Stimulated activated CD8-positive, alpha-beta memory T cell treated with anti-CD3 and anti-CD28 coated beads, Interleukin-7, amount 100 ng/mL, for 24 hours (primary cell): Measurements from ENCODE around the gene BTBD3.

Experiments used
- DNase-seq: peaks from one replicate; pipeline ENCODE4 v3.0.0-alpha.2; 2020; ENCODE audit warnings: low read depth

Gene BTBD3

DNA sequence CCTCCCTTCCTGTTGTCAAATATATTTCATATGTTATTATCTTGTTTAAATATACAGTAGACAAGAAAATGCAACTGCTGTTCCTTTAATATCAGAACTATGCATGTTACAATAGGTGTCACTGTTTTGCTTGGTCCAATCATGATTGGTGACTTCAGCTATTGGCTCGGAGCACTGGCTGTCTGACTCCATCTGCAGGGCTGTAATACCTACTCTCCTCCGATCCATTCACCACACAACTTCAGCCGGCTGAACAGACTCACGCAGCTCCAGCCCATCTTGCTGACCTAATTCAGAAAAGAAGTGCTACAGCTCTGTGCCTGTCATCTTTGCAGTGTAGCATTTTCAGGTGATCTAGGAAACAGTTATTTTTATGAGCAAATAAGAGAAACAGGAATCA is at the start of gene BTBD3:
BTBD3 (plus strand) TSS at position 231 of the 400 bp plus-strand sequence. CDS start 383 bp downstream, outside the sequence.
- no peak for DNase-seq

DNA sequence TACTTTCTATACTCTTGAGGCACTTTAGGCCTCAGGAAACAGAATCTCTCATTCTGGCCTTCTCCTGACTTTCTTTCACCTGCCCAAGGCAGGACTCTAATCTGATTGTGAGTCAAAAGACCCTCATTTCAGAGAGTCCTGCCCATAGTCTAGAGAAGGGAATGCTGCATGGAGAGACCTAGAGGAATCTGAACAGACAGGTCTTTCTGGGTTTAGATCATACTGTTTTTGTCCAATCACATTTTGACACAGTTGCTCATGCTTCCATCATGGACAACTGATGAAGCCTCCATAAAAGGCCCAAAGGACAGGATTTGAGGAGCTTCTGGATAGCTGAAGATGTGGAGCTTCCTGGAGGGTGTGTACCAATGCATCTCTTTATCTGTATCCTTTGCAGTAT is 48.1 kb upstream of the BTBD3 start:
- DNase-seq, result no peak

DNA sequence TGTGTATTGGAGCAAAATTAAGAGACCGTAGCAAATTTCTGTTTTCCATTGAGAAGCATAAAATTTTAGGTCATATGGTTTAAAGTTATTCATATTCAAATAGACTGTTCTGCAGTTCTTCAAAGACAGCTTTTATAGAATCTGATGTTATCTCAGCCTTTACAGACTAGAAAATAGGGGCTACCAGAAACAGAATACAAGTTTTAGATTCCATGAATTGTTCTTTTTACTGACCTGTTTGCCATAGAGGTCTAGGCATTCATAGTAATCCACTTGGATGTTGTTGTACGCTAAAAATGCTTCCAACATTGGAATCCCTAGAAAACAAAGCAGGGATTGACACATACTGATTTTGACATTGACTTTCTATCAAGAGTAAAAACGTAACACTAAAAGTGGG is 47.3 kb upstream of the BTBD3 start:
- no peak for DNase-seq

DNA sequence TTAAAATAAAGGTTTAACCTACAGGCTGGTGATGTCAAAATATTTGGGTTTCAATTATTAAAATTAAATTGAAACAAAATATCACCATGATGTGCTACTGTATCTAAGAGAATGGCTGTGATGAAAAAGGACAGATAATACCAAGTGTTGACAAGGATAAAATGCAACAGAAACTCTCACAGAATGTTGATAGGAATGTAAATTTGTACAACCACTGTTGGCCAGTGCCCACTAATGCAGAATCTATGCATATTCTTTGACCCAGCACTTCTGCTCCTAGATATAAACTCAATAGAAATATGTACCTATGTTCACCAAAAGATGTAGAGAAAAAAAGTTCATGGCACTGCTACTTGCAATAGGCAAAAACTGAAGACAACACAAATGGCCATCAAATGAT is 41.1 kb upstream of the BTBD3 start:
- no peak for DNase-seq

DNA sequence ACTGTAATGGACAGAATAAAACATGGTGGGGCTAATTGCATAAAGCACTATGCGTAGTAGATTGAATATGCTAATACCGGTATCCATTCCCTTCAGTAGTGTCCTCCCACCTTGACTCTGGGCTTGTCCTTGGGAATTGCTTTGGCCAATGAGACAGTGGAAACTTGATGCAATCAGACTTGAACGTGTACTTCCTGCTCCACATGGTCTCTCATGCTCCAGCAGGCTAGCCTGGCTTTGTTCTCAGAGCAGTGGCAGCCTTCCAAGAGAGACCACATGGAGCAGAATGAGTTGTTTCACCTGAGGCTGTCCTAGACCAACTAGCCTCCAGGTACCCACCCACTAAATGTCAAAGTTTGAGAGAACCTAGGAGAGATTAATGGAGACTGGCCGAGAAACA is 37.0 kb upstream of the BTBD3 start:
- DNase-seq, result no peak

DNA sequence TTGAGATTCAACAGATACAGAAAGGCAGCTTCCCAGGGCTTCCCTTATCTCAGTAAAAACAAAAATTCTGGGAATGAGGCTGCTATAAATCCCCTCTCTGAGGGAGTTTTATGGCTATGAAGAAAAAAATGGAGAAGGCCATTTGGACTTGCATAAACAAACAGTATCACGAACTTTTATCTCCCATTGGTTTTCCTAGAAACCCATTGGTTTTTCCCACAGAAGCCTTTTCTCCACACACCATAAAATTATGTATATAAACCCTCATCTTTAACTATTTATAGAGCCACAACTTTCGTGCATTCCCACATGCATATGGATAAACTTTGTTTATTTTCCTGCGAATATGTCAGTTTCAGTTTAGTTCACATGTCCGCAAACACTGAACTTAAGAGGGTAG is 36.2 kb upstream of the BTBD3 start:
- DNase-seq, result no peak

DNA sequence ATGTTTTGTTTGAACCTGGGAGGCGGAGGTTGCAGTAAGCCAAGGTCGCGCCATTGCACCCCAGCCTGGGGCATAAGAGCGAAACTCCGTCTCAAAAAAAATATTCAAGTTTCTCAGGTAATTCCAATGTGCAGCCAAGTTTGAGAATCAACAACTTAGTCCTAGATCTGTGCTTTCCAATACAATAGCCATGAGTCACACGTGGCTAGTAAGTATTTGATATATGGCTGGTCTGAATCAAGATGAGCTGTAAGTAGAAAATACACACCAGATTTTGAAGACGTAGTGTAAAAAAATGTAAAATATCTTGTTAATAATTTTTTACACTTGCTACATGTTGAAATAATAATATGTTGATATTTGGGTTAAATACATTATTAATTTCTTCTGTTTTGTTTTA is 35.0 kb upstream of the BTBD3 start:
- DNase-seq, result no peak

DNA sequence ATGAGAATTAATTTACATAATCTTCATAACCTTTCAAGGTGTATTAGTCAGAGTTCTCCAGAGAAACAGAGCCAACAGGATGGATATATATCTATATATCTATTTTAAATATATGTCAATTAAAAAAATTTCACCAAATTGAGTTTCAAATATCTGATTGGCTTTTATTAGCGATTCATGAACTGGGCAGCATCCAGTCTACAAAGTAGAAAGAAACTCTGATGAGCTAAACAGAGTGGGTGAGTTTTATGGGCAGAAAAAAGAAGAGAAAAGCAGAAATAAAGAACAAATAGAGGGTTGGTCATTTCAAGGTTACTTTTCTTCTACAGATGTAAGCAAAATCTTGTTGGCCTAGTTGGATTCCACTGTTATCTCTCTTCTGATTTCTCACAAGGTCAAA is 29.0 kb upstream of the BTBD3 start:
- DNase-seq, result no peak

DNA sequence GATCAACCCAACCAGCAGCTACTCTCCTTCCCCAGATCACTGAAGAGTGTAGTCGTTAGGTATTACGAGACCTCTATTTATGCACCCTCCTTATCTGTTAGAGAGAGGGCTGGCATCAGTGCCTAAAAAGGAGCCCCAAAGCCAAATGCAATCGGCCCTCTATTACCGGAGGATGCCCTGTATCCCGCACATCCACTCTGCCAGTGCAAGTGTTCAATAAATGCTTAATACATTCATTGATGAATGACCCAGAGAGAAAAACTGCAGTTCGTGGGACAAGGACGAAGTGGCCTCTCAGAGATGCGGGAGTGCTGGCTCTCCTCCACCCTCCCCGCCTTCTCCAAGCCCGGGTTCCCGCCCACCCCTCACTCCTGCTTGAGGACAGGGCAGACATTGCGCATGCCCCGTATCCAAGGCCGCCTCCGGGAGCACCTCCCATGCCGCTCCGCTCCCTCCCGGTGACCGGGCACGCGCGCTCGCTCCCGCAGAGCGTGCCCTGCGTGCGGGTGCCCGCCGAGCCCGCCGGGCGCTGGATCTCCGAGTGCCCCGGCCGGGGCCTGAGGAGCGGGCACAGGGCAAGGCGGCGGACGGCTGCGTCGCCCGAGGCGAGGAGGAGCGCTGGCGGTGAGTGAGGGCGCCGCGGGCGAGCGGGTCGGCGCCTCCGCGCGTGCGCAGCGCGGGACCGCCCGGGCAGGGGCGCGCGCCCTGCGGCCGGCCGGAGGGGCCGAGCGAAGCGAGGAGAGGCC is 27.2 kb upstream of the BTBD3 start:
- peak; percentile 8 for DNase-seq

DNA sequence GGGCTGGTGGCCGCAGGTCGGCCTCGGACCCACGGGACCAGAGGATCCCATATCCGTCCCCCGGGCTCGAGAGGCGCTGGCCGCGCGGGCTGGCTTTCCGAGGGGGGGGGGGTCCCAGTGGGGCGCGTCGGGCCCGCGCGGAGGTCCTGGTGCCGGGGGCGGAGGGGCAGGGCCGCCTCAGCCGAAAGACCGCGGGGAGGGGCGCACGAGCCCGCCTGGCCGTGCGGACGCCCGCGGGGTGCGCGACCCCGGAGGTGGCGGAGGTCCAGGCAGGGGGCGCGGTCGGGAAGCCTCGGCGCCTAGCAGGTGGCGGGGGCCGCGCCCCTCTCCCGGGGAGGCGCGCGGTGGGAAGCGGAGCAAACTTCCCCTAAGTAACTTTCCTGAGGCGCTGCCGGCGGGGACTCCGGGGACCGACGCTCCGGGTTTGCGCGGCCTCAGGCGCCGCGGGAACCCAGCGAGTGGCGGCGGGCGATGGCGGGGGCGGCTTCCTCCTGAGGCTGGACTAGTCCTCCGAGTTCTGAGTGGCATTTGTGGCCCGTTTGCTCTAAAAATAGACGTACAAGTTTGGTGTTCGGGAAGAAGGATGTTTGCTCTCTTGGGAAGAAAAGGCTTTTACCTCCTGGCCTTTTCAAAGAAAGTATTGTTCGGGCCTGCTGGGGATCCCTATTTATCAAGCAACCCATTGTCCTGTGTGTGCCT is 26.5 kb upstream of the BTBD3 start:
- no peak for DNase-seq

DNA sequence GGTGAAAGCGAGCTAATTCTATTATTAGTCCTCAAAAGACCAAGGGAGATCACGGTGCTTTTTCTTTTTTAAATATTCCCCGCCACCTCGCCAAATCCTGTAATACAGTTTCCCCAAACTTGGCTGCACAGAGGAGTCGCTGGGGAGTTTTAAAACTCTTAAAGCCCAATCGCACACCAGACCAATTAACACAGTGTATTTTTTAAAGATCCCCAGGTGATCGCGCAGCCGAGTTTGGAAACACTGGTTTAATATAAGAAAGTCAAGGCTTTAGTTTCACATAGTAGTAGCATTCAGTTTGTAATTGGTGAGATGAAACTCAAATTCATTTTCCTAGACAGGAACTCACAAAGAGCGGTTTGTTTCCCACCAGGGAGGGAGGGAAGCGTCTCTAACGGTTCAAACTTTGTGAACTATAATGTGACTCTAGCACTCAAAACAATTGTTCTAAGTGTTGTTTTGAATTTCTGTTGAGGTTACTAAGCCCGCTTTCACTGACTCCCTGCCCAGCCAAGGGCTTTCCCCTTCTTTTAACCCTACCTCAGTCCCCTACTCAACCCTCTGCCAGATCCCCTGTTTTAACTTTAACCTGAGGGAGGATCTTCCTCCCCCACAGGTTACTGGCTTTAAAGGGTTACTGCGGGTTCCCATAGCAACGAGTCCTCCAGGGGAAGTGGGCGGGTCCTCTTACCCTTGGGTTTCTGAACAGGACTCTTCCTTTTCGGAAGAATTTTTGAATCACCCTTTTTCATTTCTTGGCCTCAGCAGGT is 25.7 kb upstream of the BTBD3 start:
- DNase-seq, result no peak

DNA sequence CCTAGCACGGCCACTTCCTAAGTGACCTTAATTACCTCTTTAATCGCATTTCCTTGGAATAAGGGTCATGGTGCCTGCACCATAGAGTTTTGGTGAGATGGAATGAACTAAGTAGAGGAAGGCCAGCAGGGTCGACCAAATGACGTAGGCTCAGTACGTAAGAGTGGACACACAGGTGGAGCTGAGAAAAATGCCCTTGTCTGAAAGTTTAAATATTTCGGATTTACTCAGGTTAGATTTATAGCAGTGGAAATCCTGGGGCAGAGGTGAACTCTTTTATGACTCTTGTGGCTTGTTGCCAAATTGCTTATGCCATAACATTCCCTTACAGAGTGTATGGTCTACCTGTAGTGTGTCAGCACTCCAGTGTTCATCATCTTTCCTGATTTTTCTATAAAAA is 23.6 kb upstream of the BTBD3 start:
- no peak for DNase-seq

DNA sequence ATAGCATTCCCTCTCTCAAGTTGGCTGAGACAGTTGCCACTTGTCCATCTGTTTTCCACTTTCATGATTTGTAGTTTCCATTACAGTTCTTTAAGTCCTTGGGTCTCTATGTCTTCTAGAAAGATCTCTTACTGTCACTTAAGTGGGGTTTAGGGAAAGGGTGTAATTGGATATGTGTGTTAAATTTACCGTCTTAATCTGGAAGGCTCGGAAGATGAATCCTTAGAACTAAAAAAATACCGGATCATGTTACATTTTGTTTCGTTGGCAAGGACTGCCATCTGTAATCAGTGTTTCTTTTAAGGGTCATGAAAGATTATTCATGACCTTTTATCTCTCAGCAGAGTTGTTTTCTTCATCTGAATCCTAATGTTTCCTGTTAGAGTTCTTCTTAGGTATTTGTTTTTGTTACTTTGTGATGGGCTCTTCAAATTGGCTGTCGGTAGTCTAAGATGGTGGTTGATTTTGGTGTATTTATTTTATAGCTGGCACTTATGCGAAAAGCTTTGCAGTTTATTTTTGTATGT is 21.8 kb upstream of the BTBD3 start:
- DNase-seq, result no peak

DNA sequence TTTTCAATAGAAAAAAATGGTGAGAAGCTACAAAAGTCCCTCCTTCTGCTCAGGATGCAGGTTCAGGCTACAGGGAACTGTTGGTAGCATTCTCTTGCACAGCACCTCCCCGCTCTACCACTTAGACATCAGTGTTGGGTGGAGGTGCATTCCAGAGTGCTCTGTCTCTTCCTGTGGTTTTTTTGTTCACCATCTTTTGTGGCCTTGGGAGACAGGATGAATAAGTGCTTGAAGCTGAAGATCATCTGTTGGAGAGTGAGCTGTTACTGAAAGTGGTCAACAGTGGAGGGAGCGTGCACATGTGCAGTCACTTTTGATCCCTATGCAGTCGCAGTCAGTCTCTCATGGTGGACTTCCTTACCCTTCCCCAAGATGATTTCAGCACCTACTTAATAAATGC is 16.6 kb upstream of the BTBD3 start:
- no peak for DNase-seq

DNA sequence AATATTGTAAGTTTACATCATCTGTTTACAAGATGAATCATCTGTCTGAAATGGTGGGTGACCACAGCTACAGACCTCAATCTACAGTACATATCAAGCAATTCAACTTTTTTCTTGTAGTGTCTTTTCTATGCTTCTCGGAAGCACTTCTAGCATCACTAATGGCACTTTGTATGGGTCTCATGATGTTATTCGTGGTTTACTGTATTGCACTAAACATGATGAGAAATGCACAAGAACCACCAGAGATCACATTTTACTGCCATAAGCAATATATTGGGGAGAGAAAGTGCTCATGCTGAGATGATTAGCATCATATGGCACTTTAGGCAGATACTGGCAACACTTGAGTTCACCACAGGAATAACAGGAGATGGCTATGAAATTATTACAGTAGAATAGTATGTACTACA is 15.4 kb upstream of the BTBD3 start:
- DNase-seq, result no peak

DNA sequence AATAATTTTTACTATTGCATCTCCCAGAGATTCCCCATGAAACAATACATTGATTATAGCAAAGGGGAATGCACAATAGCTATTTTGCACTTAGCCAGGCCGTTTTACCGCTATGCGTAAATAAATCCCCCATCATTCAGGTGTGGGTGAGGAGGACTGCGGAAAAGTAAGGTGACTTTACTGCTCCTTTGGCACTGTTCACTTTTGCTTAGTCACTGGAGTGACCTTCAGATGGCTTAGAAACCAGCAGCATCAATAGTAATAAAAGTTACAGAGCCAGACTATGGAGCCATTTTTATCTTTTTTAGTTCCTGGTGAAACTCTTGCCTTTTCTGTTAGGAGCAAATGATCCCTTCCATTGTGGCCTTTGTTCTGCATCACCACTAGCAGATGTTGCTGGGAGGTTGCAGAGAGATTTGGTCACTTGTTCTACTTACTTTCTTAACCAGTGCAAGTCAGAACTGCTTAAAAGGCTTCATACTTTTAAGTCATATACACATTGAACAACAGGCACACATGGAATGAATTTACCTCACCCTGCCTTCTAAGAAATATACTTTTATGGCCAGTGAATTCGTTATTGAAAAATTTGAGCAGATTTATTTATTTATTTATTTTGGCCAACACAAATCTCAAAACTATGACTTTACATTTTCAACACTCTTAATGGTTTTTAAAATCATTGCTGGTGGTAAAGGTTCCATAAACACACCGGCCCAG is 12.1 kb upstream of the BTBD3 start:
- DNase-seq, result no peak

DNA sequence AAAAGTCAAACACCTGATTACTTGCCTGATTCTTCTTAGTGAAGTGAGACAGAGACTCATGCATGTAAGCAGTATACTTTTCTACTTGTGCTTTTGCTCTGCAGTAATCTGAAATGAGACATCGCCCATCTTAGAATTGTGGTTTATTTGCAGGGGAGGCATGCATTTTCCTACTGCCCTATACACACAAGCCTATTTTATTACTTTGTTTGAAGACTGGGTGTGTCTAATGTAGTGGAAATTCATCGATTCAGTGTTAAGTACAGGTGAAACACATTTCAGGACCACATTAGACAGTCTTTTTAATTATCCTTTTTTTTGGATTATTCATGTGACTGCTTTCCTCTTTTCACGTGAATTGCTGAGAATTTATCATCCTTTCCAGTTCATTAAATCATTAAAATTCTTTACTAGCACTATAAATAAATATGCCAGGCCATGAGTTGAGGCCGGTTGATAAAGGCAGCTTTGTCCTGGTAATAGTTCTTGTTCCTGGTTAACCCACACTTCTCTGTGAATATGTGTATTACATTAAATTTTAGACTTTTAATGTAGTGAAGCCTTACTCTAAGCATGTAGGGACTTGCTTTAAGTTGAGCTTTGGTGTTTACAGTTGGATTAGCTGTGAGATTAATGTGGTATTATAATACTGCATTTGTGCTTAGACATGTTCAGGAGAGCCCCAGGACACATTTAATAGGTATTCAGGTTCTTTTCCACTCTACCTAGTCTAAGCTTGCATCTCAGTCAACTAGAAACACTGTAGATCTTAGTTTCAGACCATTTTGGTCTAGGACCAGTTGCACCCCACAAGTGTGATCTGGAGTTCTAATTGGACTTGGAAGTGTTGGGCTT is 10.8 kb upstream of the BTBD3 start:
- no peak for DNase-seq

DNA sequence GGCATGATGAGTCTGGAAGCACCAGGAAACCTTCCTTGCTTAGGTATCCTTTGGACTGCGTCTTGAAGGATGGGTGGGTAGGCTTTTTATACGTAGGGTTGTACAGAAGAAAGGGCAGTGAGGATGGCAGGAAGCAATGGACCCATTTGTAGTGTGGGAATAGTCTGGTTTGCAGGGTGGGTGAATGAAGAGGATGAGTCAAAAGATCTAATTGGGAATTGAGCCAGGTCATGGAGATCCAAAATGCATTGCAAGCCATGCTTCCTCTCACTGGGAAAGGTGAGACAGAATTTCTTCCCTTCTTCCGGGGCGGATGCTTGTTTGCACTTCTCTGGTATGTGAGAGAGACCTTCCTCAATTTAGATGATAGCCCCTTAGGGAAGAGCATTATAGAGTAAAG is 10.1 kb upstream of the BTBD3 start:
- DNase-seq, result no peak

DNA sequence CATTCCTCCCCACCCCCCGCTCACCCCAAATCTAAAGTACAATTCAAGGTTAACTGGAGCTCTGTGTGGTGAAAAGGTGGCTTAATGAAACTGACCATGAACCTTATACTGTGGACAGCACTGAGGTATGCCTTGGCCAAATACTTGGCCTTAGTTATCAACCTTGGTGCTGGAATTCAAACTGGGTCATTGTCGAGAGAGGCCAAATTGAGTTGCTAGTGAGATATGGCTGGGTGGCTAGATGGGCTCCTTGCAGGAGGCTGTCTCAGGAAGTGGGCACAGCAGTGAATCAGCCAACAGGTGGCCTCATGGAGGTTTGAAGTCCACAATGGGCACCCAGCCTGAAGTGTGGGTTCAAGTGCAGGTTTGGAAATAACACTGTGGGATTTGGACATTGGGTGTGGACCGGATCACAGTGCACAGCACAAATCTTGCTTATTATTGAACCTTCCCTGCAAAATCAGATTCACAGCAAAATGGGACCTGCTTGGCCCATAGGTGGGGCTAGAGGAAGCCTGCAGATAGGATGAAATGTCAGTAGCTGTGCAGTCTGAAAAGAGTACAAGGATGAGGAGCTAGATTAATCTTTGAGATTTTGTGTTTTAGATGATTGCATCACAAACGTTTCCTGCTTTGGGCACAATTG is 5.6 kb upstream of the BTBD3 start:
- no peak for DNase-seq

DNA sequence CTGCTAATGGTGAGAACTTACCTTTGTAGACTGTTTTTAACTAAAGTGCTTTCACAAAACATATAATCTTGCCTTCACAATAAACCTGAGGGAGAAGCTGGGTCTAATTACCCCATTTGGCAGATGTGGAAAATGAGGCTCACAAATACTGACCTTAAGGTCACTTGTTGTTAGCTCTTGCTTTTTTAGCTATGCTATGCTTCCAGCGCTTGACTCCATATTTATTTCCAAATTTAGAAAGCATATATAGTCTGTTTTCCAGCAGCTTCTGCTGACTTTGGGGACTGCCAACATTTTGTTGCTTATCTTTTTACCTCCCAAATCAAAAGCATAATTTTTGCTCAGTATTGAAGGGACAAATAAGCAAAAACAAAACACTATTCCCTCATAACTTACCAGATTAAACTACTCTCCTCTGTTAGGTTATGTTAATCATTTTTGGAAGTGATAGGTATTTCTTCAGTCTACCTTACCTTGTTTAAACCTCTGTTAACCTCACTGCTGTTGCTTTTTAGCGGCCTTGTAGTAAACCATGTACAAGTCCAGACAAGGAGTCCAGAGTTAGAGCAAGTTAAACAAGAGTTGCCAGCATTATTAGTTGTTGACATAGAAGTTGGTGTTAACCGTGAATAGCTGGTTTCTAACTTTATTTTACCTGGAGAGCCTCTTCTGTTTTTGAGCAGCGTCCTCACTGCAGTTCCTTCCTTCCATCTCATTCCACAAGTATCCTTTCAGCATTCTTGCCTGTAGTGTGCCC is 4.9 kb upstream of the BTBD3 start:
- DNase-seq, result no peak
